Measurements from ENCODE around the gene ALG10B.
"Not testable (repeated sequence)": the region's sequence is repeated elsewhere in the genome, so short reads cannot be mapped to it uniquely, and the experiment has no call there.

DNA sequence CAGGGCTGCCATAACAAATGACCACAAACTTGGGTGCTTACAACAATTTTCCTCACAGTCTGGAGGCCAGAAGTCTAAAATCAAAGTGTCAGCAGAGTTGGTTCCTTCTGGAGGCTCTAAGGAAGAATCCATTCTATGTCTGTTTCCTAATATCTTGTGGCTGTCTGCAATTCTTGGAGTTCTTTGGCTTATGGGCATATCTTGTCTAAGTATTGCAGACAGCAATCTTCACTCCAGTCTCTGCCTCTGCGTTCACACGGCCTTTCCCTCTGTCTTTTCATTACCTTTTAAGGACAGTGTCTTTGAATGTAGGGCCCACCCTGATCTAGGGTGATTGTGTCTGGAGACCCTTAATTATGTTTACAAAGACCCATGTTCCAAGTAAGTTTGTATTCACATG is 5.4 kb downstream of the ALG10B start:
- TF ChIP-seq EZH2phosphoT487 (IDR thresholded peaks at IDR 0.05; ENCODE audit: insufficient read depth, low read depth); EZH2 (IDR thresholded peaks at IDR 0.05; ENCODE audit: insufficient read depth, poor library complexity, severe bottlenecking): not testable (repeated sequence)
